ENCODE results near the gene ZC3H12C. TPM values are rescaled to one million over a fixed set of nuclear protein-coding genes. Genes with fewer than 3 reads are reported as not detected.

The ZC3H12C gene
- total and polyA plus RNA-seq, 4 donors: 3.4 to 27.1 (median 9.1) TPM

DNA sequence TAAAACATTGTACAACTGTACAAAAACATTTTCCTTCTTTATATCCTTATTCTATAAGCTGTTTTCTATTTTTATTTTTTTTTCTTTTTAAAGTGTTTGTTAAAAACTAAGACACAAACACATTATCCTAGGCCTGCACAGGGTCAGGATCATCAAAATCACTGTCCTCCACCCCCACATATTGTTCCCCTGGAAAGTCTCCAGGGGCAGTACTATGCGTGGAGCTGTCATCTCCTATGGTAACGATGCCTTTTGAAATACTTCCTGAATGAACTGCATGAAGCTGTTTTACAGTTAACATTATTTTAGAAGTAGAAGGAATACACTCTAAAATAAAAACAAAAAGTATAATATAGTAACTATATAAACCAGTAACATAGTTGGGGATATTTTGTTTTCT lies 67.2 kb downstream of the ZC3H12C start:
- DNase-seq: no peak
- ATAC-seq (ENCODE audit: insufficient read depth, low FRiP score): no peak
- no peaks in the 10 kb centered on the region for H3K9me3 ChIP-seq (ENCODE audit: control insufficient read depth in 4 of 4, insufficient read depth in 3 of 4, low read length in 3 of 4)
- H3K27me3 ChIP-seq (ENCODE audit: control insufficient read depth in 3 of 3, insufficient read depth in 3 of 3, low read length in 2 of 3): no peaks in the 10 kb centered on the region
- WGBS, 2 donors: 26 to 47% methylated on average over 2 of the region's 2 CpGs
- TF ChIP-seq, protein P1, sequence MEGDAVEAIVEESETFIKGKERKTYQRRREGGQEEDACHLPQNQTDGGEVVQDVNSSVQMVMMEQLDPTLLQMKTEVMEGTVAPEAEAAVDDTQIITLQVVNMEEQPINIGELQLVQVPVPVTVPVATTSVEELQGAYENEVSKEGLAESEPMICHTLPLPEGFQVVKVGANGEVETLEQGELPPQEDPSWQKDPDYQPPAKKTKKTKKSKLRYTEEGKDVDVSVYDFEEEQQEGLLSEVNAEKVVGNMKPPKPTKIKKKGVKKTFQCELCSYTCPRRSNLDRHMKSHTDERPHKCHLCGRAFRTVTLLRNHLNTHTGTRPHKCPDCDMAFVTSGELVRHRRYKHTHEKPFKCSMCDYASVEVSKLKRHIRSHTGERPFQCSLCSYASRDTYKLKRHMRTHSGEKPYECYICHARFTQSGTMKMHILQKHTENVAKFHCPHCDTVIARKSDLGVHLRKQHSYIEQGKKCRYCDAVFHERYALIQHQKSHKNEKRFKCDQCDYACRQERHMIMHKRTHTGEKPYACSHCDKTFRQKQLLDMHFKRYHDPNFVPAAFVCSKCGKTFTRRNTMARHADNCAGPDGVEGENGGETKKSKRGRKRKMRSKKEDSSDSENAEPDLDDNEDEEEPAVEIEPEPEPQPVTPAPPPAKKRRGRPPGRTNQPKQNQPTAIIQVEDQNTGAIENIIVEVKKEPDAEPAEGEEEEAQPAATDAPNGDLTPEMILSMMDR (IDR thresholded peaks at IDR 0.05; ENCODE audit: control extremely low read depth, extremely low read depth): no peak
- no peak overlapping the region for H3K27ac ChIP-seq (ENCODE audit: low read depth in 1 of 2, low read length in 1 of 2)
- H3K4me3 ChIP-seq: no peak overlapping the region
- H3K4me1 ChIP-seq (ENCODE audit: control insufficient read depth in 5 of 5, insufficient read depth in 5 of 5, low read length in 5 of 5): no peaks in the 10 kb centered on the region
- peaks cover 18 to 27% (median 22%) of the 10 kb centered on the region in 4 donors for H3K36me3 ChIP-seq (ENCODE audit: control insufficient read depth in 4 of 4, insufficient read depth in 4 of 4, low read length in 4 of 4)
- no peak overlapping the region for H3K9ac ChIP-seq (ENCODE audit: insufficient read depth in 1 of 2, low read length in 2 of 2)

DNA sequence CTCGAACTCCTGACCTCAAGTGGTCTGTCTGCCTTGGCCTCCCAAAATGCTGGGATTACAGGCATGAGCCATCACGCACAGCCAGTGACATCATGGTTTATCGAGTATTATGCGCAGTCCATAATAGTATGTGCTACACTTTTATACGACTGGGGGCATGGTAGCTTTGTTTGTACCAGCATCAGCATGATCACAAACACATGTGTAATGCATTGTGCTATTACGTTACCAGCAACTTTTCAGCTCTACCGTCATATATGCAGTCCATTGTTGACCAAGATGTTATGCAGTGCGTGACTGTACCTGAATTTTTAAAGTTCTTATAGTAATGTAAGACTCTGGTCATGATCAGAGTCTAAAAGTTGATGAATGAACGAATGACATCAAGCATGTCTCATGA lies 67.9 kb downstream of the ZC3H12C start:
- Histone ChIP-seq H3K9ac (ENCODE audit: insufficient read depth in 1 of 2, low read length in 2 of 2) (no peak overlapping the region), H3K27me3 (ENCODE audit: control insufficient read depth in 3 of 3, insufficient read depth in 3 of 3, low read length in 2 of 3) (no peaks in the 10 kb centered on the region), H3K4me3 (no peak overlapping the region), H3K4me1 (ENCODE audit: control insufficient read depth in 5 of 5, insufficient read depth in 5 of 5, low read length in 5 of 5) (no peaks in the 10 kb centered on the region), H3K9me3 (ENCODE audit: control insufficient read depth in 4 of 4, insufficient read depth in 3 of 4, low read length in 3 of 4) (no peaks in the 10 kb centered on the region), H3K36me3 (ENCODE audit: control insufficient read depth in 4 of 4, insufficient read depth in 4 of 4, low read length in 4 of 4) (peaks cover 18 to 27% (median 24%) of the 10 kb centered on the region in 4 donors), H3K27ac (ENCODE audit: low read depth in 1 of 2, low read length in 1 of 2) (no peak overlapping the region)
- no peak for ATAC-seq (ENCODE audit: insufficient read depth, low FRiP score)
- 97 to 98% methylated on average over 9 of the region's 9 CpGs for WGBS, 2 donors
- TF ChIP-seq, protein P1 (IDR thresholded peaks at IDR 0.05; ENCODE audit: control extremely low read depth, extremely low read depth): no peak
- no peak for DNase-seq

DNA sequence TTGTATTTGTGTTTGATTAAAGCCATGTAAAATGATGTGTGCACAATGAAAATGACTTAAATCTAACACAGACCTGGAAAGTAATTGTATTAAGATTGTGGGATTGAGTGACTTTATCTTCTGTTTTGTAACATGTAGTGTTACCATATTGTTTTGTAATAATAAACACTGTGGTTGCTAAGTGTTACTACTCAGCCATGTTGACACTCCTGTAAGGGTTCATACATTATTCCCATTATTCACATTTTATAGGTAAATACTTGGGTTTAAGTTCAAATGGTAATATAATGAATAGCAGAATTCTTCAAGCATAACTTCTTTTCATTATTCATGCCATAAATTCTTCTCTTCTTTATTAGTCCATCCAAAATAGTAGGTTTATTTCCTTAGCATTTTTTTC lies 69.0 kb downstream of the ZC3H12C start:
- peaks cover 18 to 32% (median 21%) of the 10 kb centered on the region in 4 donors for H3K36me3 ChIP-seq (ENCODE audit: control insufficient read depth in 4 of 4, insufficient read depth in 4 of 4, low read length in 4 of 4)

More for the DNA sequence above, 69.0 kb downstream of the ZC3H12C start:
- no peaks in the 10 kb centered on the region for H3K4me1 ChIP-seq (ENCODE audit: control insufficient read depth in 5 of 5, insufficient read depth in 5 of 5, low read length in 5 of 5)
- no peak overlapping the region for H3K27ac ChIP-seq (ENCODE audit: low read depth in 1 of 2, low read length in 1 of 2)
- no peaks in the 10 kb centered on the region for H3K9me3 ChIP-seq (ENCODE audit: control insufficient read depth in 4 of 4, insufficient read depth in 3 of 4, low read length in 3 of 4)
- no peak for DNase-seq
- H3K4me3 ChIP-seq: no peak overlapping the region
- ATAC-seq (ENCODE audit: insufficient read depth, low FRiP score): no peak
- TF ChIP-seq, protein P1 (IDR thresholded peaks at IDR 0.05; ENCODE audit: control extremely low read depth, extremely low read depth): no peak
- no peaks in the 10 kb centered on the region for H3K27me3 ChIP-seq (ENCODE audit: control insufficient read depth in 3 of 3, insufficient read depth in 3 of 3, low read length in 2 of 3)
- no peak overlapping the region for H3K9ac ChIP-seq (ENCODE audit: insufficient read depth in 1 of 2, low read length in 2 of 2)
